GM21526 (cell line): ENCODE measurements around the gene RAB36.

Experiments
- ATAC-seq: cut with Tn5 transposase; IDR thresholded peaks from one replicate; pipeline ENCODE4 v1.9.1; 2021; ENCODE audit warnings: moderate library complexity; ENCODE audit not compliant: unreplicated experiment, low FRiP score

Gene RAB36

GRCh38 chr22:23180301-23180892, 35.1 kb downstream of the RAB36 start, which contains the start of gene BCR:
TSS of gene BCR (plus strand) at chr22:23180509. CDS start at chr22:23180961, 452 bp downstream.
- peak; percentile 47 for ATAC-seq

DNA sequence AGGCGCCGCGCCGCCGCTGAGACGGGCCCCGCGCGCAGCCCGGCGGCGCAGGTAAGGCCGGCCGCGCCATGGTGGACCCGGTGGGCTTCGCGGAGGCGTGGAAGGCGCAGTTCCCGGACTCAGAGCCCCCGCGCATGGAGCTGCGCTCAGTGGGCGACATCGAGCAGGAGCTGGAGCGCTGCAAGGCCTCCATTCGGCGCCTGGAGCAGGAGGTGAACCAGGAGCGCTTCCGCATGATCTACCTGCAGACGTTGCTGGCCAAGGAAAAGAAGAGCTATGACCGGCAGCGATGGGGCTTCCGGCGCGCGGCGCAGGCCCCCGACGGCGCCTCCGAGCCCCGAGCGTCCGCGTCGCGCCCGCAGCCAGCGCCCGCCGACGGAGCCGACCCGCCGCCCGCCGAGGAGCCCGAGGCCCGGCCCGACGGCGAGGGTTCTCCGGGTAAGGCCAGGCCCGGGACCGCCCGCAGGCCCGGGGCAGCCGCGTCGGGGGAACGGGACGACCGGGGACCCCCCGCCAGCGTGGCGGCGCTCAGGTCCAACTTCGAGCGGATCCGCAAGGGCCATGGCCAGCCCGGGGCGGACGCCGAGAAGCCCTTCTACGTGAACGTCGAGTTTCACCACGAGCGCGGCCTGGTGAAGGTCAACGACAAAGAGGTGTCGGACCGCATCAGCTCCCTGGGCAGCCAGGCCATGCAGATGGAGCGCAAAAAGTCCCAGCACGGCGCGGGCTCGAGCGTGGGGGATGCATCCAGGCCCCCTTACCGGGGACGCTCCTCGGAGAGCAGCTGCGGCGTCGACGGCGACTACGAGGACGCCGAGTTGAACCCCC, 35.8 kb downstream of the RAB36 start:
- no peak for ATAC-seq

DNA sequence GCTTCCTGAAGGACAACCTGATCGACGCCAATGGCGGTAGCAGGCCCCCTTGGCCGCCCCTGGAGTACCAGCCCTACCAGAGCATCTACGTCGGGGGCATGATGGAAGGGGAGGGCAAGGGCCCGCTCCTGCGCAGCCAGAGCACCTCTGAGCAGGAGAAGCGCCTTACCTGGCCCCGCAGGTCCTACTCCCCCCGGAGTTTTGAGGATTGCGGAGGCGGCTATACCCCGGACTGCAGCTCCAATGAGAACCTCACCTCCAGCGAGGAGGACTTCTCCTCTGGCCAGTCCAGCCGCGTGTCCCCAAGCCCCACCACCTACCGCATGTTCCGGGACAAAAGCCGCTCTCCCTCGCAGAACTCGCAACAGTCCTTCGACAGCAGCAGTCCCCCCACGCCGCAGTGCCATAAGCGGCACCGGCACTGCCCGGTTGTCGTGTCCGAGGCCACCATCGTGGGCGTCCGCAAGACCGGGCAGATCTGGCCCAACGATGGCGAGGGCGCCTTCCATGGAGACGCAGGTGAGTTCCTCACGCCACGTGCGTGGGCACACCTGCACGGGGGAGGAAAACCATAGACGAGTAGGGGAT, 36.5 kb downstream of the RAB36 start:
- ATAC-seq = no peak

DNA sequence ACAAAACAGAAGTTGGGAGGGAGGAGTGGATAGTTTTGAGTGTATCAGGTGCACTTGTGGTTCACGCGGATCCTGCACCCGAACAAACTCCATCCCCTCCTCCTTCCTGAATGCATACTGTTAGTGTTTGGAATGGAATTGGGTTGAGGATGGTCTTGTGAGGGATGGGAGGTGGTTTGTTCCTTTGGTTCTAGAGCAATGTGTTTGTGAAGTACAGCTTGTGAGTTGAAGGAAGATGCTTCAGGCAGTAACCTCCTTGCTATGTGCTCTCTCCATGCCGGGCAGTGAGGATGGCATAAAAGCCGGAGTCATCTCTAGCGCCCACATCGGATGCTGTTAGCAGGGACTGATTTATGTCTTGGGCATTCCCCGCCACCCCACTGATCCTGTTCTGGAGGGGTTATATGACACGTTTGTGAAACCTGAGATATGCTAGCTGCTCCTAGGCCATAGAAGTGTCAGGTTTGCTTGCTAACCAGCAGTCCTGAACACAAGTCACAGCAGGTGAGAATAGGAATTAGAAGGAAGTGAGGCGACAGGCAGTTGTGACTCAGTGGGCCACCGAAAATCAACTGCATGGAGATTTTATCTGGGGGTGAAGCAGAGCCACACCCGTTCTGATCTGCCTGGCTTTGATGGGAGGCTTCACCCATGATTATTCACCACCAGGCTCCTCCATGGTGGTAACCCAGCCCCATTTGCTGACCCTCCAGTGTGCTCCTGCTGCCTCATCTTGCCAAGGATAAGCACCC, 37.2 kb downstream of the RAB36 start:
- ATAC-seq = no peak

DNA sequence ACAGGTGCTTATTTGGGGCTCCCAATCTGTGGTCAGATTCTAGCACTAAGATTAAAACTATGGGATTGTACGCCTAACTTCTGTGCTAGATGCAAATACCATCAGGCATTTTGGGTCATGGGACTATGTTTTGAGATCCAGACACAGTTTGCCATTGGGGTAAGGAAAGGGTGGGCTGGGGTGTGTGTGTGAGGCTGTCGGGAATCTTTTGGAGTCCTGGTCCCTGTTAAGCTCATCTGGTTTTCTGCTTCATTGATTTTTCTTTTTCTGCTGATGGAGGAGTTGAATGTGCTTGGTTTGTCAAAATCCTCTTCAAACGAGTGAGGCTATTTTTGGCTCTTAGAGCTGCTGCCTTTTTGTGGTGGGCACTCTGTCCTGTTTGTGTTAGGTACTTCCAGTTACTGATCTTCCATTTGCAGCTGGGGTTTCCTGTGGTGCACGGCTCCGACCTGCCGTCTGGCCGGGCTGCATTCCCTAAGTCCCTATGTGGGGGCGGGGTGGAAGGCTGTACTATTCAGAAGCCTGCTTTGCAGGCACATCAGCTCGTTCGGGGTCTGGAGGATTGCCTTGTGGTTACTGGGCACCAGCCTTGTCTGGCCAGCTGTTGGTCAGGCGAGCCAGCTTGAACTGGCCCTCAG, 37.9 kb downstream of the RAB36 start:
- no peak for ATAC-seq

DNA sequence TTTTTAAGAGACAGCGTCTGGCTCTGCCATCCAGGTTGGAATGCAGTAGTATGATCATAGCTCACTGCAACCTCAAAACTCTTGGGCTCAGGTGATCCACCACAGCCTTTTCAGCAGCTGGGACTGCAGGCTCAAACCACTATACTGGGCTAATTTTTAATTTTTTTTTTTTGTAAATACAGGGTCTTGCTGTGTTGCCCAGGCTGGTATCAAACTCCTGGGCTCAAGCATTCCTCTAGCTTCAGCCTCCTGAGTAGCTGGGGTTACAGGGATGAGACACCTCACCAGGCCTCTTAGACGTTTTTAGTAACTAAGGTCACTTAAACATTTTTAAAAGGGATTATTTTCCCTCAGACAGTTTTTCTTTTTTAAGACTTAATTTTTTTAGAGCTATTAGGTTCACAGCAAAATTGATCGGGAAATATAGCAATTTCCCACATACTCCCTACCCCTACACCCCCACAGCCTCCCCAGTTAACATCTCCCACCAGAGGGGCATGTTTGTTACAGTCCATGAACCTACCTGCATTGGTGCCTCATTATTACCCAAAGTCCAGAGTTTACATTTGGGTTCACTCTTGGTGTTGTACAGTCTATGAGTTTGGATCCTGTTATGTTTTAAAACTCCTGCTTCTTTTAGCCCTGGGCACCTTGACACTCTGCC, 39.0 kb downstream of the RAB36 start:
- ATAC-seq = no peak

GRCh38 chr22:23184764-23185113, 39.5 kb downstream of the RAB36 start:
- ATAC-seq = no peak

DNA sequence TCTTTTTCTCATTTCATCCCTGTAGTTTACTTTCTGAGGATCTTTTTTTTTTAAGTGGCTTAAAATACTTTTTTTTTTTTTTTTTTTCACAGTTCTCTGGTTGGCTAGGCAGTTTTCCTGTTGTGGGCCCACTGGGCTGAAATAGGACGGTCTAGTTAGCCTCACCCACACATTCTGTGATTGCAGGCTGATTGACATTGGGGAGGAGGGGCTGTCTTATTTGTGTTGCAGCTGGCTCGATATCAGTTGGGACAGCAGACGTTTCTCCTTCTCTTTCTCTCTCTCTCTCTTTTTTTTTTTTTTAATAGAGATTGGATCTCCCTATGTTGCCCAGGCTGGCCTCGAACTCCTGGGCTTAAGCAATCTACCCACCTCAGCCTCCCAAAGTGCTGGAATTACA, 41.9 kb downstream of the RAB36 start:
- no peak for ATAC-seq

- no peak for ATAC-seq
Observed at GRCh38 chr22:23187871-23188700, 42.8 kb downstream of the RAB36 start.

DNA sequence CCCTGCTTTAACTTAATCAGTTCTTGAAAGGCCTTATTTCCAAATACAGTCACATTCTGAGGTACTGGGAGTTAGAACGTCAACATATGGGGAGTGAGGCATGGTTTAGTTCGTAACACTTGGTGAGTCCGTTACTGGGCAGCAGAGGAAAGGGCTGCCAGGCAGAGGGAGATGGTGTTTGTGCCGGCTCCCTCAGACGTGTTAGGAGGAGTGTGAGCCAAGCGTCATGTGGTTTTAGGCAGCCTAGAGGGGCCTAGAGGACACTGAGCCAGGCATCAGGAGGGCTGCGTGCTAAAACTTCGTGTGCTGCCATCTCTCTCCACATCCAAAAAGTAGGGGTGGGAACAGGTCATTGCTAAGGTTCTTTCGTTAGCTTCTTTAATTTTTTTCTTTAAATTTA, 45.2 kb downstream of the RAB36 start:
- no peak for ATAC-seq

- ATAC-seq = no peak
Observed at GRCh38 chr22:23192133-23192532, 46.9 kb downstream of the RAB36 start.

DNA sequence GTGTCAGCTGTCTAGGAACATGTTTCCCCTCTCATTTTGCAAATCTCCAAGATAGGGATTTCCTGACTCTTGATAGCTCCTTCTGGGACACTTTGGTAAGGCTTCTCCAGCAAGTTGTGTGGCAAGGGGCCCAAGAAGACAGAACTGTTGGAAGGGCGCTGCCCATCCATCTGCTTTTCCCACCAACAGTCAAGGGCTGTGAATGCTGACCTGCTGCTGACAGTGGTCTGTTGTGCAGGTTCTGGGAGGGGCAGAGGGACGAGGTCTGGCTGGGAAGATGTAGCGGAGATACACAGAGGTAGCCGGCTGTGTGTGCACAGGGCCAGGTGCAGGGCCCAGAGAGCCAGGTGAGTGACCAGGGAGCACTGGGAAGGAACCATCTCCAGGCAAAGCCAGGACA, 47.3 kb downstream of the RAB36 start:
- ATAC-seq = no peak

GRCh38 chr22:23193196-23193827, 48.0 kb downstream of the RAB36 start:
- ATAC-seq = no peak

DNA sequence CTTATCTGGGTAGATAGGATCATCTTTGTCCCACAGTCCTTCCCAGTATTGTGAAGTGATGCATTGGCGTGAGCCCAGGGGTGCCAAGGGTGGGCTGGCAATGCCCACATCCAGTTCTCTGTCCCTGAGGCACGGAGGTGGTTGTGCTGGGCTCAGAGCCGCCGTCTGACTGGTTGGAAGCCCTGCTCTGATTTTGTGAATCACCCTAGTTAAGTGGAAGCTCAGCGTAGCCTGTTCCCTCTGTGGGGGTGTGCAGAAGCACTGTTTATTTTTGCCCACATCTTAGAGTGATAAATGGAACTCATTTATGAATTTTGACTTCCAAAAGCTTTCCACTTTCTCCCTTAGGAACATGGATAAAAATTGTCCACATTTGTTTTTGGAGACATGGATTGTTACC, 48.6 kb downstream of the RAB36 start:
- no peak for ATAC-seq

DNA sequence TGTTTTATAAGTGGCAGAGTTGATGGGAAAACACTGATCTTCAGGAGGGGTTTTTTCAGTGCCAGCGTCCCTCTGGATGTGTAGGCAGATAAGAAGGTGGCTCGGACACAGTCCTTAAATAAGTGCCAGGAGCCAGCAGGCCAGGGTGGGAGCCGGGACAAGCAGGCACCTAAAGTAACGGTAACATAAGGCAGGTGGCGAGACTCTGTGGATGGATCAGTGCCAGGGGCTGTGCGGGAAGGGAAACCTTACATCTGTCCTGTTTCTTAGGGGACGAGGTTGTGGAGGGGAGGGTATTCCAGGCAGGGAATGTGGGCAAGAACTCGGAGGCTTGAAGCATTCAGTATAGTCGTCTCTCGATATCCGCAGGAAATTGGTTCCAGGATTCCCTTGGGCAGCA, 50.9 kb downstream of the RAB36 start:
- ATAC-seq = no peak

DNA sequence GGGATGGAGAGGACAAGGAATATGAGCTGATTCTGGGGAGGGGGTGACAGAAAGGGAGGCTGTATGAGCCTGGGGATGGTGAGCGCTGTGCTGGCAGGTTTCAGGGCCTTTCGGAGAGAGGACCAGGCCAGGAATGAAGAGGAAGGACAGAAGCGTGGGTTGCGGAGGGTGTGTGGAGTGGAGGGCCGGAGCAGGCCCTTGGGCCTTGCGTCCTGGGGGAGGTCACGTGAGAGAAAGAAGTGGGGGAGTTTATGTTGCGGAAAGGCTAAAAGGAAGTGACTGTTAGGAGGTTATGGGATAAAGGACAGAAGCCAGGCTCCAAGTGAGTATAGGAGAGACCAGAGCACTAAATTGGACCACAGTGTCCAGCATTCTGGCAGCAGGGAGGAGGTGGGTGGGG, 52.6 kb downstream of the RAB36 start:
- no peak for ATAC-seq

DNA sequence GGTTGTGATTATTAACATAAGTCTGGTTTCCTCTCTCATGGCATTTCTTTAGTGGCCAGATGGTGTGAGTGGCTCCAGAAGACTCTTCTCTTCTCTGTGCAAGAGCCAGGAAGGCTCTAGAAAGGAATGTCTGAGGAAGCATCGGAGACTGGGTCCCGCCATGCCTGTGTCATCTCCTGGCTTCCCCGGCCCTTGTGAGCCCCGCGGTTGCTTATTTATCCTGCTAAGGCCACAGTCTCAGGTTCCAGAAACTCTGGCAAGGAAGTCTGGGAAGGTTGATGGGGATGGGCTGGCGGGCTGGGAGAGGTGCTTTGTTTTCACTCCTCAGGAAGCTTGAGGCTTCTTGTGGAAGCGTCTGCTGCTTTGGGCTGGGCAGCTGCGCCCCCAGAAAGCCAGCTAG, 53.9 kb downstream of the RAB36 start:
- no peak for ATAC-seq

- no peak for ATAC-seq
Observed at GRCh38 chr22:23200898-23201297, 55.6 kb downstream of the RAB36 start.
